Measurements from ENCODE around the gene AFF1.

GRCh38 chr4:86947501-86948120 is 12.8 kb downstream of the AFF1 start:
- TF ChIP-seq CTCF (conservative IDR thresholded peaks at IDR 0.05) (no peak), EZH2 (IDR thresholded peaks at IDR 0.05; ENCODE audit: low read depth) (no peak)
